Measurements from ENCODE around the gene ITPRIPL1. TPM values are rescaled to one million over a fixed set of nuclear protein-coding genes. Genes with fewer than 3 reads are reported as not detected.
"Not testable (repeated sequence)": the region's sequence is repeated elsewhere in the genome, so short reads cannot be mapped to it uniquely, and the experiment has no call there.

ITPRIPL1 gene
- total RNA-seq, 2 donors from 2014 or later: 6.8 to 8.0 TPM

GRCh38 chr2:96291751-96292150 is 33.4 kb upstream of the ITPRIPL1 start:
- TF ChIP-seq CTCF (conservative IDR thresholded peaks at IDR 0.05): no peak
- DNase-seq: no peak
- H3K4me1 Mint-ChIP-seq: no peaks in the 10 kb centered on the region
- H3K27ac Mint-ChIP-seq: no peak overlapping the region
- WGBS, 2 experiments (ENCODE audit: insufficient coverage in 1 of 2, insufficient read length in 1 of 2): 79 to 86% methylated on average over 2 to 5 of the region's 5 CpGs
- H3K27me3 Mint-ChIP-seq (ENCODE audit: insufficient read depth): no peaks in the 10 kb centered on the region
- no peaks in the 10 kb centered on the region for H3K27me3 ChIP-seq (ENCODE audit: control insufficient read depth, insufficient read depth, low read length, poor library complexity, severe bottlenecking)
- H3K9me3 ChIP-seq (ENCODE audit: control insufficient read depth, low read length): no peaks in the 10 kb centered on the region
- no peak overlapping the region for H3K4me3 ChIP-seq (ENCODE audit: low read length)
- H3K4me3 Mint-ChIP-seq: no peak overlapping the region
- H3K36me3 ChIP-seq (ENCODE audit: control insufficient read depth, insufficient read depth, low read length): peaks cover 97% of the 10 kb centered on the region
- H3K4me1 ChIP-seq (ENCODE audit: control insufficient read depth, insufficient read depth, low read length): no peaks in the 10 kb centered on the region
- peaks cover 91% of the 10 kb centered on the region for H3K36me3 Mint-ChIP-seq (ENCODE audit: low read depth)
- H3K9me3 Mint-ChIP-seq: no peaks in the 10 kb centered on the region
- no peak overlapping the region for H3K9ac ChIP-seq (ENCODE audit: extremely low read depth, low read length, poor library complexity, severe bottlenecking)
- no peak overlapping the region for H3K27ac ChIP-seq (ENCODE audit: low read depth, low read length)

GRCh38 chr2:96294271-96294670 is 30.8 kb upstream of the ITPRIPL1 start:
- not testable (repeated sequence) for H3K9me3 ChIP-seq (ENCODE audit: control insufficient read depth, low read length); H3K9me3 Mint-ChIP-seq; H3K4me1 Mint-ChIP-seq; H3K27me3 ChIP-seq (ENCODE audit: control insufficient read depth, insufficient read depth, low read length, poor library complexity, severe bottlenecking); H3K4me3 Mint-ChIP-seq; DNase-seq; H3K4me1 ChIP-seq (ENCODE audit: control insufficient read depth, insufficient read depth, low read length); H3K27ac Mint-ChIP-seq; H3K9ac ChIP-seq (ENCODE audit: extremely low read depth, low read length, poor library complexity, severe bottlenecking); H3K27me3 Mint-ChIP-seq (ENCODE audit: insufficient read depth); H3K4me3 ChIP-seq (ENCODE audit: low read length); H3K27ac ChIP-seq (ENCODE audit: low read depth, low read length)
- 95 to 97% methylated on average over 7 to 8 of the region's 8 CpGs for WGBS, 2 experiments (ENCODE audit: insufficient coverage in 1 of 2, insufficient read length in 1 of 2)
- H3K36me3 ChIP-seq (ENCODE audit: control insufficient read depth, insufficient read depth, low read length): peaks cover 98% of the 10 kb centered on the region
- H3K36me3 Mint-ChIP-seq (ENCODE audit: low read depth): peaks cover 88% of the 10 kb centered on the region

- Histone ChIP-seq H3K27me3 (ENCODE audit: control insufficient read depth, insufficient read depth, low read length, poor library complexity, severe bottlenecking) (no peaks in the 10 kb centered on the region), H3K9ac (ENCODE audit: extremely low read depth, low read length, poor library complexity, severe bottlenecking) (no peak overlapping the region), H3K4me1 (ENCODE audit: control insufficient read depth, insufficient read depth, low read length) (no peaks in the 10 kb centered on the region), H3K4me3 (ENCODE audit: low read length) (no peak overlapping the region), H3K36me3 (ENCODE audit: control insufficient read depth, insufficient read depth, low read length) (peaks cover 94% of the 10 kb centered on the region), H3K9me3 (ENCODE audit: control insufficient read depth, low read length) (no peaks in the 10 kb centered on the region), H3K27ac (ENCODE audit: low read depth, low read length) (no peak overlapping the region)
- Mint-ChIP-seq H3K36me3 (ENCODE audit: low read depth) (peaks cover 83% of the 10 kb centered on the region), H3K27me3 (ENCODE audit: insufficient read depth) (no peaks in the 10 kb centered on the region), H3K4me1 (no peaks in the 10 kb centered on the region), H3K9me3 (no peaks in the 10 kb centered on the region), H3K27ac (no peak overlapping the region), H3K4me3 (no peak overlapping the region)
- no peak for DNase-seq
- WGBS, 2 experiments (ENCODE audit: insufficient coverage in 1 of 2, insufficient read length in 1 of 2): 95 to 98% methylated on average over 5 of the region's 5 CpGs
- no peak for TF ChIP-seq CTCF (conservative IDR thresholded peaks at IDR 0.05)
Measured at GRCh38 chr2:96296925-96297324, 28.2 kb upstream of the ITPRIPL1 start.

GRCh38 chr2:96301865-96302264 is 23.3 kb upstream of the ITPRIPL1 start:
- no peak overlapping the region for H3K9ac ChIP-seq (ENCODE audit: extremely low read depth, low read length, poor library complexity, severe bottlenecking)
- peaks cover 6% of the 10 kb centered on the region for H3K4me1 ChIP-seq (ENCODE audit: control insufficient read depth, insufficient read depth, low read length)
- WGBS, 2 experiments (ENCODE audit: insufficient coverage in 1 of 2, insufficient read length in 1 of 2): 100% methylated on average over 1 of the region's 1 CpG; no CpG with 5 or more reads in 1 of the 2 experiments
- Mint-ChIP-seq H3K36me3 (ENCODE audit: low read depth) (peaks cover 70% of the 10 kb centered on the region), H3K9me3 (no peaks in the 10 kb centered on the region), H3K27ac (no peak overlapping the region), H3K27me3 (ENCODE audit: insufficient read depth) (no peaks in the 10 kb centered on the region), H3K4me1 (peaks cover 15% of the 10 kb centered on the region), H3K4me3 (no peak overlapping the region)
- no peak for TF ChIP-seq CTCF (conservative IDR thresholded peaks at IDR 0.05)
- H3K27ac ChIP-seq (ENCODE audit: low read depth, low read length): no peak overlapping the region
- no peaks in the 10 kb centered on the region for H3K9me3 ChIP-seq (ENCODE audit: control insufficient read depth, low read length)
- peaks cover 74% of the 10 kb centered on the region for H3K36me3 ChIP-seq (ENCODE audit: control insufficient read depth, insufficient read depth, low read length)
- H3K4me3 ChIP-seq (ENCODE audit: low read length): no peak overlapping the region
- no peak for DNase-seq
- H3K27me3 ChIP-seq (ENCODE audit: control insufficient read depth, insufficient read depth, low read length, poor library complexity, severe bottlenecking): no peaks in the 10 kb centered on the region
